Spinal cord (tissue), 10 donors: ENCODE measurements around the gene FBXW4. TPM values are rescaled to one million over a fixed set of nuclear protein-coding genes. Genes with fewer than 3 reads are reported as not detected.

Experiments
- DNase-seq, 6 donors: peaks; one replicate each; pipeline versions ENCODE4 v3.0.0 to v3.0.0-alpha.2; 2013 to 2015; ENCODE audit warnings: low spot score in 6 of 6, low read depth in 4 of 6
- H3K27ac ChIP-seq: one replicate; pipeline ENCODE4 v1.5.1; 2013; ENCODE audit warnings: low read depth, low read length, control low read depth
- H3K27me3 ChIP-seq: one replicate; pipeline ENCODE4 v1.6.1; 2013; ENCODE audit warnings: low read length; ENCODE audit not compliant: control insufficient read depth, insufficient read depth
- H3K36me3 ChIP-seq: one replicate; pipeline ENCODE4 v1.6.1; 2013; ENCODE audit warnings: low read length; ENCODE audit not compliant: control insufficient read depth, insufficient read depth
- H3K4me1 ChIP-seq: one replicate; pipeline ENCODE4 v1.6.1; 2013; ENCODE audit warnings: low read length; ENCODE audit not compliant: control insufficient read depth, insufficient read depth
- H3K4me3 ChIP-seq: one replicate; pipeline ENCODE4 v1.5.1; 2013; ENCODE audit warnings: low read depth, low read length, control low read depth
- H3K9me3 ChIP-seq: one replicate; pipeline ENCODE4 v1.6.1; 2013; ENCODE audit warnings: low read length; ENCODE audit not compliant: control insufficient read depth, insufficient read depth
- WGBS: methylation state at CpG from one replicate; pipeline ENCODE4 v1.1.5; 2013; ENCODE audit warnings: missing lambda C conversion rate; ENCODE audit not compliant: insufficient coverage; 5-methylcytosine and 5-hydroxymethylcytosine counted together
- polyA plus RNA-seq, 2 donors: library from polyadenylated mRNA; unstranded; fragments of 120-200 nt; gene quantifications; one replicate each; pipeline ENCODE4 v1.2.1, GENCODE V29; 2013; ENCODE audit not compliant: insufficient read length in 2 of 2
- total RNA-seq, 2 donors: library from RNA; depleted of rRNA in 1 of 2; stranded (reverse); fragments of 120-200 nt in 1 of 2; fragments of >200 nt in 1 of 2; gene quantifications; one replicate each; pipeline versions ENCODE4 v1.2.3 to v1.2.4, GENCODE V29; 2013 to 2014
- donor health status: healthy.

FBXW4 gene
- total and polyA plus RNA-seq, 4 donors: 40.1 to 49.1 (median 45.5) TPM

DNA sequence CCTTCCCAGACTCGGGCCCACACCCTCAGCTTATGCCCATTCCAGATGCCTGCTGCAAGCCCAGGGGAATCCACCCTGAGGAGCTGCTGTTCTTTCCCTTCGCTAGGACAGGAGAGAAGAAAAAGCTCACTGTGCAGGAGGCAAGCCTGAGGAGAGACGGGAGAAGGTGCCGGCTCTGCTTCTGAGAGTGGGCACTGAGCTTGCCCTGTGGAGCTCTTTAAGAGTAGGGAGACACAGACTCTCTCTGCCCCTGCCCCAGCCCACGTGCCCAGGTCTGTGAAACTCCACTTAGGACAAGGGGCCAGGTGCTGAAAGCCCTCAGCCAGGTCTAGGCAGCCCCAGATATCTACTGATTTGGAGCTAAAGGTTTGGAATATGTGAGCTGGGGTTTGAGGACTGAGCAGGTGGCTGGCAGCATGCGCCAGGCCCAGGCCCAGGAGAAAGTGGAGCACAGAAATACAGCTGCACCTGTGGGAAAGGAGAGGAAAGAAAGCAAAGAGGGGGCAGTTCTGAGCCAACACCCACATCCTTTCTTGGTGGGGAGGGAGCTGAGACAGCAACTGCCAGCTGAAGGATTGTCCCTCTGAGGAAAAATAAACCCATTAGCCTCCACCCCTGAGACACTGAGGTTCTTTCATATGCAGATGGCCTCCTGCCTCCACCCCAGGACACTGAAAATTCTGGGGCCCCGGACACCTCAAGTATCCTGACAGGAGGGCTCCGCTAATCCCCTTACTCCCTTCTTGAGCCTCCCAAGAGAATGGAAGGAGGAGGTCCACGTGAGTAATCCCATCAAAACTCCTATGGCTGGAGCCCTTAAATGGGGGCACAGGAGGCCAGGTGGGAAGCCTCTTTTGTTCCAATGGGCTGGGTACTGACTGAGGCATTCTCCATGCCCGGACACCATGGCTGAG is 114.2 kb downstream of the FBXW4 start:
- no peak overlapping the region for H3K27ac ChIP-seq
- peaks cover 76% of the 10 kb centered on the region for H3K36me3 ChIP-seq
- H3K27me3 ChIP-seq: no peaks in the 10 kb centered on the region
- H3K4me3 ChIP-seq: no peak overlapping the region
- 68% methylated on average over 8 of the region's 10 CpGs for WGBS
- no peak for DNase-seq
- no peaks in the 10 kb centered on the region for H3K4me1 ChIP-seq
- no peaks in the 10 kb centered on the region for H3K9me3 ChIP-seq

DNA sequence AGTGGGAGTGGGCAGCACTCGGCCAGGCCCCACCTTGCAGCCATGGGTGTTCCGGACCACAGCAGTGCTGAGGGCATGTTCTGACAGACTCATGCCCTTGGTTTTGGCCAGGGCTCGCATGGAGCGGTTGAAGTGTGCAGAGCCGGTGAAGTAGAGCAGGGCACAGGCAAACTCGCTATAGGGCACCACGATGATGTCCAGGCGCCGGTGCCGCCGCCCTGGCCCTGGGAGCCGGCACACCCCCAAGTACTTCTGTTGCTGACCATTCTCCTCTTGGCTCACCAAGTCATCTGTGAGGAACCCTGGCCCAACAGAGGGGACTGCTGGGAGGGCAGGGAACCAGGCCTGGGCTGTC is 115.5 kb downstream of the FBXW4 start:
- Histone ChIP-seq H3K27ac (no peak overlapping the region), H3K9me3 (no peaks in the 10 kb centered on the region), H3K4me1 (peaks cover 11% of the 10 kb centered on the region), H3K27me3 (no peaks in the 10 kb centered on the region), H3K4me3 (no peak overlapping the region), H3K36me3 (peaks cover 76% of the 10 kb centered on the region)
- DNase-seq: no peak
- WGBS: 98% methylated on average over 12 of the region's 12 CpGs

DNA sequence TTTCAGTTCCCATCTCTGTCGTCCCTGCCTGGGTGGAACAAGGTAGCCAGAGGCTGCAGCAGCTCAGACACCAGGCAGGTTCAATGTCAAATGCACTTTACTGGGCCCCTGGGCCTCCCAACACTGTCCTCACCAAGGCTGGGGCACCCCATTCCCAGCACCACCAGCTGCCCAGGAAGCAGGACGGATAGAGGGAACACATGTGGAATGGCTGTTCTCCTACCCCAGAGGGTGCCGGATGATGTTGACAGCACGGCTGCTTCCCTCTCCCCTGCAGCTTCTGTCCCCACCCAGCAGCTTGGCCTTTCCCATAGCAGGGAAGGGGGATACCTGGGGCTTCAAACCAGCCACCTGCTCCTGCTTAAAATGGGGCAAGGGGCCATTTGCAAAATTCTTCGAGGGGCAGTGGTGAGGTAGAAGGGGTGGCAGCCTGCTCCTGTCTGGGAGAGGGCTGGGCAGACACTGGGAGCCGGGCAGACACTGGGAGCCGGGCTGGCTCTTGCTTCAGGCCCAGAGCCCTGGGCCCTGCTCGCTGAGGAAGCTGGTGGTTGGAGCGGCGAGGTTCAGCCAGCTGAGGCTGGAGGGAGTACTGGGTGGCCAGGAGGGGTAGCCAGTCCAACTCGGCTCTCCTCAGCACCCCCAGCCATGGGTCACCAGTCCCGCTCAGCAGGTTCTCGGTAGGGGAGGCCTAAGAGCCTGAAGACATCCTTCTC is 116.0 kb downstream of the FBXW4 start:
- no peak overlapping the region for H3K4me3 ChIP-seq
- no peaks in the 10 kb centered on the region for H3K27me3 ChIP-seq
- H3K27ac ChIP-seq: no peak overlapping the region
- H3K36me3 ChIP-seq: peaks cover 74% of the 10 kb centered on the region
- peaks cover 16% of the 10 kb centered on the region for H3K4me1 ChIP-seq
- WGBS: 87% methylated on average over 13 of the region's 13 CpGs
- H3K9me3 ChIP-seq: no peaks in the 10 kb centered on the region
- DNase-seq: no peak

DNA sequence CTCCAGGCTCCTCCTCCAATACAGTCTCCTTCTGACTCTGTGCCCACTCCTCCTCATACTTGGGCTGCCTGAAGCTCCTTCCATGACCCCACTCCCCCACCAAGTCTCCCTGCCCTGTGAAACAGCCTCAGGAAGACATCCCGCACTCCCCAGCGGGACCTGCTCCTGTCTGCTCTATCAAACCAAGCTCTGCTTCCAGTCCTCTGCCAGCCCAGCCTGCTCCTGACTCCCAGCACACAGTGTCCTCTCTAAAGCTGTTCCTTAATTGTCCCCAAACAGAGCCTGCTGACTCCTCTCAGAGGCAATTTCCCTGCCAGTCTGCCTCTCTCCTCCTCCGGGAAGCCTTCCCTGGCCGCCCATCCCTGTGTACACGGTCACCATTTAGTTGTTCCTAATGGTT is 116.8 kb downstream of the FBXW4 start:
- Histone ChIP-seq H3K4me1 (peaks cover 24% of the 10 kb centered on the region), H3K27ac (no peak overlapping the region), H3K36me3 (peaks cover 69% of the 10 kb centered on the region), H3K4me3 (no peak overlapping the region), H3K27me3 (no peaks in the 10 kb centered on the region), H3K9me3 (no peaks in the 10 kb centered on the region)
- WGBS: 98% methylated on average over 5 of the region's 5 CpGs
- DNase-seq: no peak

DNA sequence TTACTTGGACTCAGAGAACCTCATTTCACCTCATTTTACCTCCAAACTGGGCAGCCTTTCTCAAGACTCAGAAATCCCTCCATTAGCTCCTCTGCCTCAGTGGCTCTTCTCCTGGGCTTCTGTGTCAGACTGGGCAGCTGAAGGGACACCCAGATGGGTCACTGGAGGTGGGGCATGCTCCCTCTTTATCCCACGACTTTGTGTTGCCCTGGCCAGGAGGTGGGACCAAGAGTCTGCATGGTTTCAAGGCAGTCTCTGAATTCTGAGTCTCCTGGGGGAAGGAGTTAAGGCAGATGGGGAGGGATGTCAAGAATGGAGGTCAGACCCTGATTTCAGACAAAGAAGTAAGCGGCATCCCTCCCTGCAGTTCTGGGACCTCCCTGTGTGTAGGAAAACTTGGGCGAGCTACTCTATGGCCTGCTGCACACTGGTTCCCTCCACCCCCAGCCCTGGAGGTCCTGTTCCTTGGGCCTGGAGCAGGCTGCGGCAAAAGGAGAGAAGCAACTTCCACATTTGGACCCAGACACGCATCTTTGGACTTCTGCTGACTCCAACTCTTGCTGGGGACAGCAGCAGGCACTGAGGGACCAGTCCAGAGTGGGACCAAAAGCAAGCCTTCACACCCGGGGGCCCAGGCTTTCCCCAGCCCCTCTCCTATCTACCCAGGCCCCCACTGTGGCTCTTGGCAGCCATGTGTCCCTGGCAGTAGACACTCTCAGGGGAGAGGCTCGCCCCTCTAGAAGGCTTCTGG is 117.7 kb downstream of the FBXW4 start:
- peaks cover 60% of the 10 kb centered on the region for H3K36me3 ChIP-seq
- 96% methylated on average over 7 of the region's 7 CpGs for WGBS
- H3K9me3 ChIP-seq: peaks cover 7% of the 10 kb centered on the region
- no peak for DNase-seq
- H3K4me1 ChIP-seq: peaks cover 24% of the 10 kb centered on the region
- no peak overlapping the region for H3K27ac ChIP-seq
- H3K27me3 ChIP-seq: no peaks in the 10 kb centered on the region
- H3K4me3 ChIP-seq: no peak overlapping the region

DNA sequence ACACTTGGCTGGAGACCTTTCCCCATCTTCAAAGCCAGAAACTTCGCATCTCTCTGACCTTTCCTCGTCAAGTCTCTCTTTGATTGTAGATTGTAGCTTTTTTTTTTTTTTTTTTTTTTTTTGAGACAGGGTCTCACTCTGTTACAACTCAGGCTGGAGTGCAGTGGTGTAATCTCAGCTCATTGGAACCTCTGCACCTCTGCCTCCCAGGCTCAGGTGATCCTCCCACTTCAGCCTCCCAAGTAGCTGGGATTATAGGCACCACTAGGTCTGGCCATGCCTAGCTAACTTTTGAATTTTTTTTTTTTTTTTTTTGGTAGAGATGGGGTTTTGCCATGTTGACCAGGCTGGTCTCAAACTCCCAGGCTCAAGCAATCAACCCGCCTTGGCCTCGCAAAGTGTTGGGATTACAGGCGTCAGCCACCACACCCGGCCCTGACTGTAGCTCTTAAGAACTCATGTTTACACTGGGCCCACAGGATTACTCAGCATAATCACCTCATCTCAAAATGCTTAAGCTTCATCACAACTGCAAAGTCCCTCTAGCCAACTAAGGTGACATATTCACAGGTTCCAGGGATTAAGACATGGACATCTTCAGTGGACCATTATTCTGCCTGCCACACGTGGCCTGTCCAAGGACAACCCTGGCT is 118.6 kb downstream of the FBXW4 start:
- 95% methylated on average over 5 of the region's 7 CpGs for whole genome bisulfite sequencing
- Histone ChIP-seq H3K9me3 (peaks cover 7% of the 10 kb centered on the region), H3K36me3 (peaks cover 55% of the 10 kb centered on the region), H3K4me3 (no peak overlapping the region), H3K27me3 (no peaks in the 10 kb centered on the region), H3K27ac (no peak overlapping the region), H3K4me1 (peaks cover 24% of the 10 kb centered on the region)
- no peak for DNase-seq

DNA sequence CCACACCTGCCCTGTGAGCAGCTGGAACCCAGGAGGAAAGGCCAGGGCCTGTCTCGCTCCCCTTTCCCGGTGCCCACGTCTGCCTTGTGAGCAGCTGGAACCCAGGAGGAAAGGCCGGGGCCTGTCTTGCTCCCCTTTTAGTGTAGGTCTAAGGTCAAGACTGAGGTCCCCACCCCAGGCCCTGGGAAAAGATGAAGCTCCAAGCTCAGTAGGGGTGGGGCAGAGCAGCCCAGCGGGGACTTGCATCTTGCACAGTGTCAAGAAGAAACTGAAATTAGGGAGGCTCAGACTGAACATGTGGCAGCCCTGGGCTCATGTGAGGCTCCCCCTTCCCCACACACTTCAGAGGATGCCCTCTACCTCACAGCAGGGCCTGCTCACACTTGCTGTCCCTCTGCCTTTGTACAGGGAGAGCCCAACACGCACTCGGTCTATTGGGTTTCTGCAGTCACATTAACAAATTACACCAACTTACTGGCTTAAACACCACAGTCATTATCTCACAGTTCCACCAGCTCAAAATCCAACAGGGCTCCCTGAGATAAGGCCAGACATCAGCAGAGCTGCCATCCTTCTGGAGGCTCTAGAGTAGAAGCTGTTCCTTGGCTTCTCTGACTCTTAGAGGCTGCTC is 119.3 kb downstream of the FBXW4 start:
- Histone ChIP-seq H3K36me3 (peaks cover 49% of the 10 kb centered on the region), H3K4me1 (peaks cover 30% of the 10 kb centered on the region), H3K9me3 (peaks cover 7% of the 10 kb centered on the region), H3K27ac (no peak overlapping the region), H3K4me3 (no peak overlapping the region), H3K27me3 (peaks cover 2% of the 10 kb centered on the region)
- DNase-seq: no peak
- 87% methylated on average over 6 of the region's 7 CpGs for WGBS

DNA sequence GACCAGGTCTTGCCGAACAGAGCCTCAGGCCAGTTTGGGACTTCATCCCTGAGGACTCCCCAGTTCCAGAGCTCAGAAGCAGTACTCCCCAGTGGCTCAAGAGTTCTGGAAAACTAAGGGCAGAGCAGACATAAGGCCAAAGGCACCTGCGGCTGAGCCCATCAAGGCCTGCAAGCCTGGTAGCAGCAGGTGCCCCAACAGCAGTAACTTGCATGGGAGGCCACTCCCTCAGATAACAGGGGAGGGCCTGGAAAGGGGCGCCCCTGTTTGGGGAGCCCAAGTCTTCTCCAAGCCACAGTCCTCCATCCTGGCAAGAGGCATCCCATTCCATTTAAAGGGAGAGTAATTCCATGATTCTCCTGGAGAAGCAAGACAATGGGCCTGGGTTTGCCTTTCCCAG is 119.9 kb downstream of the FBXW4 start:
- peaks cover 43% of the 10 kb centered on the region for H3K36me3 ChIP-seq
- H3K27me3 ChIP-seq: peaks cover 2% of the 10 kb centered on the region
- DNase-seq: no peak
- WGBS: 80% methylated on average over 2 of the region's 3 CpGs
- no peak overlapping the region for H3K4me3 ChIP-seq
- H3K4me1 ChIP-seq: peaks cover 36% of the 10 kb centered on the region
- H3K27ac ChIP-seq: no peak overlapping the region
- H3K9me3 ChIP-seq: peaks cover 7% of the 10 kb centered on the region
